HG03520 (cell line): ENCODE measurements around the gene GCLC.

ENCODE experiments used
- ATAC-seq: cut with Tn5 transposase; IDR thresholded peaks from one replicate; pipeline ENCODE4 v1.9.1; 2021; ENCODE audit warnings: mild to moderate bottlenecking, moderate library complexity; ENCODE audit not compliant: unreplicated experiment

GCLC gene

DNA sequence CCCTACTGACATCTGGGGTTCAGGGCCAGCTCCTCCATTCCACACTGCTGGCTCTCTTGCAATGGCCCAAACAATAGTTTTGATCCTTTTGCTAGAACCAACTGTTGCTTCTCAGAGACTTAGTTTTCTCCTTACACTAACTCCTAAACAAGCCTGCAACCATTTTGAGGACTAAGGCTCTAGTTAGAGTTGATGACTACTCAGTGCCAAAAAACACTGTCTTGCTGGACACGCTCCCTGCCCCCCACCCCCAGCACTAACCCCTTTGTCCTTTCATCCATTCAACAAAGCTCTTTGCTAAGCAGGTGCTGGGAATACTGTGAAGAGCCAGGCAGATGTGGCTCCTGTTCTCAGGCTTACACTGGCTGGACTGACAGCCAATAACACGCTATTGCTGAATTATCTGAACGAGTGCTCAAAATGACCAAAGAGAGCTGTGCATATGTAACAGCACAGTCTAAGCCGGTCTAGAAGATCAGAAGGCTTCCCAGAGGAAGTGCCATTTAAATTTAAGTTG, 17.6 kb downstream of the GCLC start:
- no peak for ATAC-seq

DNA sequence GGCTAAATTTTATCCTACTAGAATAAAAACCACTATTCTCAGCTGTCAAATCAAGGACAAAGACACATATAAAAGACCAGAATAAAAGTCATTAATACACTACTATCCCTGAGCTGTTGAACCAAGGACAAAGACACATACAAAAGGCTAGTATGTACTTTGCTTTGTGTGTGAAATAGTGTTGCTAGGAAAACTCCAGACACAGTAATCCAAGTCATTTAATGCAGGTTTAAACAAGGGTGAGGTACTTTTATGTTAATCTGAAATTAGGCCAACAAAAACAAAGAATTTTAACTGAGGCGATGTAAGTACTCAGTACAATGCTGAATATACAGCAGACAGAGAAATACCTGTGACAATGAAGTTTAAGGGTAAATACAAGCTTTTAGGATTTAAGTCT, 18.9 kb downstream of the GCLC start:
- no peak for ATAC-seq

DNA sequence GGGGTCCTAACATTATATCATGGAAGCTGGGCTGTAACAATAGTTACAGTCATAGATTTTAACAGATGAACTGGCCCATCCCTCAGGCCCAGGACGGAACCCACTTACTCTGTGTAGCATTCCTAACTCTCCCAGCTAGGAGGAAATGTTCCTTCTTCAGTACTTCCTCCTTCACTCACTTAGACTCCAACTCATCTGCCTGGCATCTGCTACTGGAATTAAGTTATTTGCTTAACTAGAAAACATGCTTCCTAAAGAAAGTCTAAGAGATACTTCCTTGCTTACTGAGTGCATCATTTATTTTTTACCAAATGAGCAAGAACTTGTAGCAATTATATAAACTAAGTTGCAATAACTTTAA, 20.5 kb downstream of the GCLC start:
- no peak for ATAC-seq

DNA sequence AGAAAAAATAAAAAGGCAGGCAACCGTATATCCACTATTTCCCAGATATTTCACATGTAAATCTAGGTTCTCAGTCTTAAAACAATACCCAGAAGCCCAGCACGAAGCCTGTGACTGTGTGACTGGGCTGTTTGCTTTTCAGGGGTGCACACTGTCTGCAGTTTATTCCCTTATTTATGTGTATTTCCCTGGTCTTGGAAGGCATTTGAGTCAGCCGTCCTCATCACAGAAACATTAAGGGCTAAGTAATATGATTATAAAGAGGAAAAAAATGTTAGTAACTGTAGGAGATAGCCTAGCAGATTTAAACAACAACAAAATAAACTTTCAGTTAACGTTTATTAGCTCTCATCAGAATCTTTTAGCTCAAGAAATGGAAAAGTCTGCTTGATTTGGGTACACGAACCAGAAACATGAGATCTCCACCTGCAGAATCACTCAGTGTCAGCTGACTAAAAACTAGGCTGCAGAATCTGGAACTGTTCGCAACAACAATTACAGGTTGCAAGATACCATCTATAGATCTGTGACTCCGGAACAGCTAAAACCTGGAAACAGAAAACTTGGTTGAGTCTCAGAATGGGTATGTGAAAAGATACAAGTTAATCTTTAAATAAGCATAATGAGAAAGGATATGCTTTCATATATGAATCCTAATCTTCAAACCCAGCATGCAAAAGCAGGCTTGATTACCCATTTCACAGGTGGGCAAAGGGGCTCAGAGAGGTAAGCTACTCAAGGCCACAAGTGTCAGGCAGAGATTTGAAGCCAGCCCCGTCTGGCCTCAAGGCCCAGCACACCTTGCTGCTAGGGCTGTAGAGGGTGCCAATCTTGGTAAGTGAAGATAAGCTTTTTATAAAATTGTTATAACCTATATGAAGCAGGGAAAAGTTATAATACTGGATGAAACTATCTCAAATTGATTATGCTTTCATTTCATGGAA, 21.1 kb downstream of the GCLC start:
- no peak for ATAC-seq

DNA sequence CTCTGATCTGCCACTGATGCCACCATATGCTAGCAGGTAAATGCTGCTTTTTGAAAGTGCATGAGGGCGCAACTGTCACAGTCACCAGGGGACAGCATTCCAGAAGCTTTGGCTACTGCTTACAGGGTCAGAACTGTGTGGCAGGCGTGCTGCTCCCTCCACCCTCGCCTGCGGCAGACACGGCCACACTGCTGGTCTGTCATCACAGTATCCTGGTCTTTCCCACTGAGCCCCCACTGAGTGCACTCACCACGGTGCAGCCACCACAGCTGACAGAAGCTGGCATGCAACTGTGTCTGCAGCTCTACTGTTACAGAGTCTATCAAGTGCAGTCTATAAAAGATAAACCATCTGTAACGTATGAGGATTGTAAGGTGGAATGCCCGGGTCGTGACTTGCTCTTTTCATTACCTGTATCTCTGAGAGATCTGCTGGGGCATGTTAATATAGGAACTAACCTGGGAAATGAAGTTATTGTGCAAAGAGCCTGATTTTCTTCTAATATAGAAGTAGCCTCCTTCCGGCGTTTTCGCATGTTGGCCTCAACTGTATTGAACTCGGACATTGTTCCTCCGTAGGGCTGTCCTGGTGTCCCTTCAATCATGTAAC, 24.5 kb downstream of the GCLC start:
- ATAC-seq = no peak

DNA sequence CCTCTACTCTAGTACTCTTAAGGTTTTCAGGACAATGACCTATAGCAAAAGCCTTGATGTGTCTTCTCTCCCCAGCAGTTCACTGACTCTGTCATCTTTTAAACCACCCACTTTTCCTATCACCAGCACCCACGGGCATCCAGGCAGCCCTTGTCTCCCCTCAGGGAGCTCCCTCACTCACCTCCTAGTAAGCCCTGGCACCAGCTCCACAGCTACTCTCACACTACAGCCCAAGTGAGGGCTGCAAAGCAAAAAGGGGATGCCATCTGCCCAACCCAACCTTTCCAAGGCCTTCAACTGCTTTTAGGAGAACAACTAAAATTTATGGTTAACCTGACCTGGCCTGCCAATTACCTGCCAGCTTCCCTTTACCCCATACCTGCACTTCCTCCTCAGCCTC, 26.0 kb downstream of the GCLC start:
- ATAC-seq = no peak

DNA sequence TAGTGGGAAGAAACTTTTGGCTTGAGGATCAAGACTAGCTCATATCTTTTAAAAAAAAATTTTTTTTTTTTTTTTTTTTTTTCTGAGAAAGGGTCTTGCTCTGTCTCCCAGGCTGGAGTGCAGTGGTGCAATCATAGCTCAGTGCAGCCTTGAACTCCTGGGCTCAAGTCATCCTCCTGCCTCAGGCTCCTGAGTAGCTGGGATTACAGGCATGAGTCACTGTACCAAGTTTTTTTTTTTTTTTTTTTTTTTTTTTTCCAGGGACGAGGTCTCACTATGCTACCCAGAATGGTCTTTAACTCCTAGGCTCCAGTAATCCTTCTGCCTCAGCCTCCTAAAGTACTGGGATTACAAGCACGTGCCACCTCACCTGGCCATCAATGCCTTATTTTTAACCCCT, 27.9 kb downstream of the GCLC start:
- no peak for ATAC-seq

DNA sequence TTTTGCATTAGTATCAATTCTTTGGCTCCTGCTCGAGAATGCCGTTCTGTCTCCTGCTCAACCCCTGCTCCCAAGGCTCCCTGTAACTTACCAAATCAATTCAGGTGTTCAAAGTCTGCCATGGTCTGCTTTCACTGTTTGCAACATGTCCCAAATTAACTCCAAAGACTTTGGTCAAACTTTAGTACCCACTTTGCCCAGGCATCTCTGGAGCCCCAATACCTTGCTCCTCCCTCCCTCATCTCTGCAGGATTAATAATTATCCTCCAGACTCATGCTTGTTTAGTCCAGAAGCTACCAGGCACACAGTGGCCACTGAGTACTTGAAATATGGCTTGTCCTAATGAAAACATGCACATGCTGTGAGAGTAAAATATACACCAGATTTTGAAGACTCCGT, 30.2 kb downstream of the GCLC start:
- ATAC-seq = no peak

DNA sequence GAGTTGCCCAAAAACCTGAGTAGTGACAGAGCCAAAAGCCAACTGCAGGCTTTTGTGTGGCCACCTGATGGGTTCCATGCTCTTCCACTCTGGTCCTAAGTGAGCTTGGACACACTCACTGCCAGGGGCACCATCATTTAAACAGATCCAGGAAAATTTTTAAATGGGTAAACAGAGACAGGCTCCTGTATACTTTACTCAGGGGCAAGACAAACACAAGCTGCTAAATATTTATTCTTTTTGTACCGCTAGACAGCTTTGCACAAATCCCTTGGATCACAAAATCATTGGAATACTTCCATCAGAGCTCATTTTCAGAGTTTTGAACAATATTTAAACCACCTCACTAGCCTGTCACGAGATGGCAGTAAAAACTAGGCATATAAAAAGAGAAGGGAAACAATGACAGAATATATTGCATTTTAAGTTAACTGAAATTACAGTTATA, 31.4 kb downstream of the GCLC start:
- no peak for ATAC-seq

DNA sequence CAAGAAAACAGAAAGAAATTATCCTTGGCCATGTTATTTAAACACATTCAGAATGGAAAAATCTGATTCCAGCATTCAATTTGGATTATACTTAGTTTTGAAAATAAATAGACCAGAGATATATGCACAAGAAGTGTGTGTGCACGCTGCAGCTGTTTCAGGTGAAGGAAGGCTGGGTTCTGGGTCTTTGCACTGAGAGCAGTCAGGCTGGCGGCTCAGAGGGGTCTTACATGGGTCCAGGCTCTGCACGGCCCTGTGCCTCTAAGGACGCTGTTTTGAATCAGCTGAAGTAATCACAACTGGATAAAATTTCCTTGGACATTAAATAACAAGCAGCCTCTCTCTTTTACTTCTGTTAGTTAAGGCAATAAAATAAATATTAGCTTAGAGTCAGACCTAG, 31.8 kb downstream of the GCLC start:
- ATAC-seq = no peak

DNA sequence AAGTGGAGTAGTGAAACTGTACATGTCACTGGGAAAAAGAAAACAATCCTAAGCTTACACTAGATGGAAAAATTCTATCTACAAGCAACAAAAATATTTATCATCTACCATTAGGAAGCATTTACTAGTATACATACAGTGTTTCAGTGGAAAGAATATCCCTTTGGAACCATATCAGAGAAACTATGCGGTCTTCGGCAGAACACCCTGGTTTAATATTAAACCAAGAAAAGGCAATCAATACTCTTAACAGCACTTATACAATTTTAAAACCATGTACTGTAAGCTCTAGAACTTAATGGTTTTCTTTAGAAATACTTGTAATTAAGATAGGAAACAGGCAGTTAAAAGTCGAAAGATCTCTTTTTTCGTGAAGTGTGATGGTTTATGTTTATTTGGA, 32.3 kb downstream of the GCLC start:
- ATAC-seq = no peak

DNA sequence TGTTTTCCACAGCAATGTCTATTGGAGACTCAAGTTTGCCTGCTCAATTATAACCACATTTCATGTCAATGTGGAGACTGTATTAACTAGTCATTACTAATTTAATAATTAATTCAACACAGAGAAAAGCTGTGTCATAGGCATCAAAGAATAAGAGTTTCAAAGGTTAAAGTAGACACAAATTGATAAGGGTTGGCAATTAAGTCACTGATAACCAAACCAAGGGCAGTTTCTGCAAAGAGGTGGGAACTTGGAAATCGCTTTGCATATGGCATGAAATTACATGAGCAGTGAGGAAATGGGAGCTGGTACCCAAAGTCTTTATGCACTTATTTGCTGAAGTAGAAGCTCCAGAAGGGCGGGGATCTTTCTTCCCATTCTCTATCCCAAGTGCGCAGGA, 34.2 kb downstream of the GCLC start:
- no peak for ATAC-seq

DNA sequence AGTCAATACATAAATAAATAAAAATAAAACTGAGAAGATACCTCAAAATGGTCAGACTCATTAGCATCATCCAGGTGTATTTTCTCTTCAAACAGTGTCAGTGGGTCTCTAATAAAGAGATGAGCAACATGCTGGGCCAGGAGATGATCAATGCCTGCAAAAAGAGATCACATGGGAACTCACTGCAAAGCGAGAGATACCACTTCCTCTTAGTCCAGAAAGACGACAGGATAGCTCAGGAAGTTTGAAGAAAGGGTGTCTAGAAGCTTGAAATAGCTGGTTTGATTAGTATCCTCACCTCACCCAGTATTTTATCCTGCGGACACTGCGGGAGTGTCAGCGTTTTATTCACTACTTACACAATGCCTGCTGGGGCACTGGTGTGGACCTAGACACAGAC, 38.0 kb downstream of the GCLC start:
- no peak for ATAC-seq

DNA sequence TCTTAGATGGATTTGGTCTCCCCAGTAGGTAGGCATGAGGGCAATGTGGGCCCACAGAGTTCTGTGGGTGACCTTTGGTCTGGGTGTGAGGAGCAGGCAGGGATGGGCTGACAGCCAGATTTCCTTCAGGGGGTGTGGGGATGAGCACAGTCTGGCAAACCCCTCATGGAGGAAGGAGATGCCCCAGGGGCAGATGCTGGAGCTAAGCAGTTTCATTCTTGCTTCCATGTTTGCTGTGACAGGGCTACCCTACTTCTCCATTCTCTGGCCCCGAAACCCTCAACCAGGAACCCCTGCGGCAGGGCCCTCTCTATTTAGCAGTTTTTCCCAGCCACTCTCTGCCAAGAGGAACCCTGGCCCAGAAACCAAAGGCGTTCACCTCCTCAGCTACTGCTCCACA, 40.4 kb downstream of the GCLC start:
- ATAC-seq = no peak

DNA sequence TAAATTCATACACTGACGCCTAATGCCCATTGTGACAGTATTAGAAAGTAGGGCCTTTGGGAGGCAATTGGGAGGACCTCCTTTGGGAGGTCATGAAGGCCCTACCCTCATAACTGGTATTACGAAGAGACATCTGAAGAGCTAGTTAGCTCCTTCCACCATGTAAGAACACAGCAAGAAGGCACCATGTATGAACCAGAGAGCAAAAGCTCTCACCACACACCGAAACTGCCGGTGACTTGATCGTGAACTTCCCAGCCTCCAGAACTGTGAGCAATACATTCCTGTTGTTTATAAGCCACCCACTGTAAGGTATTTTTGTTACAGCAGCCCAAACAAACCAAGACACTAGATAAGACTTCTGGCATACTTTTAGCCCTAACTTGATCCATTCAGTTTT, 41.8 kb downstream of the GCLC start:
- ATAC-seq = no peak

DNA sequence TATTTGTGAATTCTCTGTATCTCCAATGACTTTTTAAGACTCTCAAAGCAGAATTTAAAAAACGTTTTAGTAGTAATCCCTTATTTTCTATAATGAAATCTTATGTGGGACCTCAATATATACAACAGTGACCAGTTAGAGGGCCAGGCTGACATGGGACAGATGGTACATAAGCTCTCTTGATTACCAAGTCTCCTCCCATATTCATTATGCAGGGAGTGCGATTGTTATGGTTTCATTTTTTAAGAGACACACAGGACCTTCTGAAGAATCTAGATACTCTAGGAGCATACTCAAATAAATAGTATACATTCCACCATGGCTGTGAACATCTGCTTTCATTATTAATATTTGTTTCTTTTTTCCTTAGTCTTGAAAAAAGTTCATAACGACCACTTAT, 43.5 kb downstream of the GCLC start:
- no peak for ATAC-seq

DNA sequence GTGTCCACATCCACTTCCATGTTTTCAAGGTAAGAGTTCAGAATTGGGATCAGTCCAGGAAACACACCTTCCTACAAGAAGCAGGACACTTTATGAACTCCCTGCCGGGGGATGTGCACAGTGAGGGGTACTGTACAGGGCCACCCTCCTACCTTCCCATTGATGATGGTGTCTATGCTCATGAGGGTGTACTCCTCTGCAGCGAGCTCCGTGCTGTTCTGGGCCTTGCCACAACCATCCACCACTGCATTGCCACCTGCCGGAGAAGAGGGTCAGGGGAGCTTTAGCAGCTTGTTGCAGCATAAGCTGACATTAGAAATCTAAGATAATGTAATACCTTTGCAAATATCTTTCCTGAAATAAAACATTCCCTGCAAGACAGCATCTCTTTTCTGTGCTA, 44.8 kb downstream of the GCLC start:
- ATAC-seq = no peak

DNA sequence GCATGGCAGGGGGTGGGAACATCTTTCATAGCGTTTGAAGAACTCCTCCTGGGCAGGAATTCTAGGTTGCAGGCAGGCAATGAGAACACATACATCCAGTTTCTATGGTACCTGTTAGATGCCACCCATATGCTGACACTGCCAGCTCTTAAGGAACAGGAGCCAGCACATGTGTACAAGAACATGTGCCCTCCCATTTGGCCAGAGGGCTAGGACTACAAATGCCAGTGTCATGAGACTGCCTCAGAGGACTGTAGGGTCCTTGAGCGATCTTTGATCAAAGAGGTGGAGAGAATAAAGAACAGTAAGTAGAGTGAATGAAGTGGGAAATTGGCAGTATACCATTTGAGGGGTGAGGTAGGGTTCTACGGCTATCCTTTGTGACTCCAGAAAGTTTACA, 45.8 kb downstream of the GCLC start:
- no peak for ATAC-seq

DNA sequence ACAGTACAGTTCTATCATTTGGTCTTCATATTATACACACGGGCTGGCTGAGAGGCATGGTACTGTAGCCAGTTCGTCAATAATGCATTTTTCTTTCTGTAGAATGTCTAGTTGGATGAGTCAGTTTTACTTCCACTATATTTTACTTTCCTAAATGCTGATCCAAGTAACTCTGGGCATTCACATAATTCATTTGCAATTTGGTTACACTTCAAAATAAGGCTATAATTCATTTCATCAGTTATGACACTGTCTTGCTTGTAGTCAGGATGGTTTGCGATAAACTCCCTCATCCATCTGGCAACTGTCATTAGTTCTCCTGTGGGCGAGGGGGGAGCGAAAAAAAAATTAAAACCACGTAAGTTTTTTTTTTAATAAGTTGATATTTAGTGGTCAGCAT, 46.3 kb downstream of the GCLC start:
- no peak for ATAC-seq

DNA sequence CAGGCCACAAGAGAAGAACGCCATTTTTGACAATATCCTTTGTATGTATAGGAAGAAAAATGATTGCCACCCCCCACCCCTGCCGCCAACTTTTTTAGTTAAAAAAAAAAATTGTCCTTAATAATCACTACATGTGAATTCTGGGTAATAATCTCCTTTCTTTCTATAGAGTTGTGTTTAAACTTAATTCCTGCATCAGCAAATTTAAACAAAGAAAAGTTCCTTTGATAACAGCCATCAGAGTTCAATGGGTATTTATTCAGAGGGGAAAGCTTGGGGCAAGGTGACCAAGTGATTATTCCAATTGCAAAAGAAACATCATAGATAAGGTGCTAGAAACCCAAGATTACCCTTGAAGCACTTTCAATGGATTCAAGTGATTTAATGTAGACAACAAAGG, 47.0 kb downstream of the GCLC start:
- ATAC-seq = no peak

DNA sequence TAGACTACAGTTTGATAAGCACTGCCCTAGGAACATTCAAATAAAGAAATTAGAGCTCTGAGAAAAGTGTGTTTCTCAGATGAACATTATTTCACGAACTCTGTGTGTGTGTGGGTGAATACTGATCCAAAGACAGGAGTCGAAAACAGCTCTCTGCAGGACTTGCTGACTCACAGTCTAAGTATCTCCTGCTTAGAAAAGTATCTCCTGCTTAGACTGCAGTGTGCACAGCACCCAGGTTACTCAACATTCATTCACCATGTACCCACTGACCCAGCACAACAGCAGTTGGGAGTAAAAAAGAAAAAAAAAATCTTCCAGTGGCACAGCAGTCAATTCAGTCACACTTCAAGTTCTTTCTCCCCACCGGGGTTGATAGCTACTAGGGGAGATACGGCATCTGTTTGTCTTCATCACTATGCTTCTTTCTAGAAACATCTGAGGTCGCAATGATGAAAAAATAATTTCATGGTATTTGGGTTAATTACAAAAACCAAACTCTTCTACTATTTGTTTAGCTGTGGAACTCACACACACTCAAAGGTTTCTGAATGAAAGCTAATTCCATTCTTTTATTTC, 48.0 kb downstream of the GCLC start:
- no peak for ATAC-seq
